Esophagus squamous epithelium (tissue), 4 donors: ENCODE data around the gene OTOG.

ENCODE experiments used
- POLR2A ChIP-seq, 4 donors: fragments of 450-650 bp; IDR thresholded peaks; one replicate each; pipeline ENCODE4 v1.6.1; 2017; ENCODE audit warnings: antibody characterized with exemption in 4 of 4, mild to moderate bottlenecking in 4 of 4, moderate library complexity in 3 of 4
- TF ChIP-seq, protein P1 (sequence below), 6 experiments: fragments of 450-650 bp in 4 of 6; fragments of 200-600 bp in 2 of 6; sonication (generic) in 2 of 6; IDR thresholded peaks; one replicate each; pipeline ENCODE4 v1.5.1; 2016 to 2019; ENCODE audit warnings: antibody characterized with exemption in 6 of 6, mild to moderate bottlenecking in 4 of 6, moderate library complexity in 4 of 6

DNA sequence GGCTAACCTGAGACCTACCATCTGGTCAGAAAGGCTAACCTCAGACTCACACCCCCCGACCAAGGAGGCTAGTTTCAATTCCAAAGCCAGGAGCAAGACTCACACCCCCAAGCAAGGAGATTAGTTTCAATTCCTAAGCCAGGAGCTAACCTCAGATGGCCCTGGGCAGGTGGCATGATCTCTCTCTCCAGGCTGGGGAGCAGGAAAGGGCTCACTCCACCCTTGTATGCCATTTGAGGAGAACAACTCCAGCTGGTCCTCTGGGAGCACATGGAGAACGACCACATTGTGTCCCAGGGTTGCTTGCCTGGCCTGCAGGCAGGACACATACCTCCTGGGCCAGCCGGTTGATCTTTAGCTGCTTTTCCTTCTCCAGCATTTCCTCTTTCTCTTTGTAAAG is 35.5 kb upstream of the OTOG start:
- TF ChIP-seq, protein P1, sequence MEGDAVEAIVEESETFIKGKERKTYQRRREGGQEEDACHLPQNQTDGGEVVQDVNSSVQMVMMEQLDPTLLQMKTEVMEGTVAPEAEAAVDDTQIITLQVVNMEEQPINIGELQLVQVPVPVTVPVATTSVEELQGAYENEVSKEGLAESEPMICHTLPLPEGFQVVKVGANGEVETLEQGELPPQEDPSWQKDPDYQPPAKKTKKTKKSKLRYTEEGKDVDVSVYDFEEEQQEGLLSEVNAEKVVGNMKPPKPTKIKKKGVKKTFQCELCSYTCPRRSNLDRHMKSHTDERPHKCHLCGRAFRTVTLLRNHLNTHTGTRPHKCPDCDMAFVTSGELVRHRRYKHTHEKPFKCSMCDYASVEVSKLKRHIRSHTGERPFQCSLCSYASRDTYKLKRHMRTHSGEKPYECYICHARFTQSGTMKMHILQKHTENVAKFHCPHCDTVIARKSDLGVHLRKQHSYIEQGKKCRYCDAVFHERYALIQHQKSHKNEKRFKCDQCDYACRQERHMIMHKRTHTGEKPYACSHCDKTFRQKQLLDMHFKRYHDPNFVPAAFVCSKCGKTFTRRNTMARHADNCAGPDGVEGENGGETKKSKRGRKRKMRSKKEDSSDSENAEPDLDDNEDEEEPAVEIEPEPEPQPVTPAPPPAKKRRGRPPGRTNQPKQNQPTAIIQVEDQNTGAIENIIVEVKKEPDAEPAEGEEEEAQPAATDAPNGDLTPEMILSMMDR (IDR thresholded peaks at IDR 0.05): no peak
- TF ChIP-seq POLR2A (IDR thresholded peaks at IDR 0.05): no peak
